Neural cell (in vitro differentiated cells): ENCODE data around the gene KIAA1549. TPM values are rescaled to one million over a fixed set of nuclear protein-coding genes. Genes with fewer than 3 reads are reported as not detected.

Experiments used
- H2AFZ ChIP-seq: fragments of 200-600, 300-800 bp; sonication (generic), shearing (Covaris generic); 2 replicates; pipeline ENCODE4 v1.6.0; 2014; ENCODE audit warnings: low read depth, mild to moderate bottlenecking, antibody characterized with exemption, low read length, moderate library complexity
- H3F3A ChIP-seq: fragments of 200-600 bp; shearing (Covaris generic); 2 replicates; pipeline ENCODE4 v1.6.1; 2016; ENCODE audit warnings: mild to moderate bottlenecking, moderate library complexity, mixed read lengths, antibody characterized with exemption, low read length; ENCODE audit not compliant: insufficient read depth, poor library complexity, severe bottlenecking
- H3K27ac ChIP-seq: fragments of 200-600, 300-800 bp; sonication (generic), shearing (Covaris generic); 2 replicates; pipeline ENCODE4 v1.5.1; 2014; ENCODE audit warnings: mild to moderate bottlenecking, low read length, moderate library complexity
- H3K27me3 ChIP-seq: fragments of 300-800, 200-600 bp; sonication (generic), shearing (Covaris generic); 2 replicates; pipeline ENCODE4 v1.6.0; 2014; ENCODE audit warnings: mild to moderate bottlenecking, low read depth, low read length, moderate library complexity; ENCODE audit not compliant: insufficient read depth
- H3K36me3 ChIP-seq: fragments of 300-800, 200-600 bp; sonication (generic), shearing (Covaris generic); 2 replicates; pipeline ENCODE4 v1.5.1; 2014; ENCODE audit warnings: mild to moderate bottlenecking, antibody characterized with exemption, low read length, moderate library complexity; ENCODE audit not compliant: insufficient read depth
- H3K4me2 ChIP-seq: fragments of 300-800, 200-600 bp; sonication (generic), shearing (Covaris generic); 2 replicates; pipeline ENCODE4 v1.6.0; 2014; ENCODE audit warnings: mild to moderate bottlenecking, low read length
- H3K4me3 ChIP-seq: fragments of 300-800, 200-600 bp; sonication (generic), shearing (Covaris generic); 2 replicates; pipeline ENCODE4 v1.5.1; 2014; ENCODE audit warnings: mild to moderate bottlenecking, low read length, moderate library complexity
- H3K79me2 ChIP-seq: fragments of 200-600 bp; shearing (Covaris generic); replicated peaks from 2 replicates; pipeline ENCODE4 v1.6.0; 2014; ENCODE audit warnings: mild to moderate bottlenecking, low read length, moderate library complexity; ENCODE audit not compliant: insufficient read depth
- H3K9ac ChIP-seq: fragments of 300-800, 200-600 bp; sonication (generic), shearing (Covaris generic); 2 replicates; pipeline ENCODE4 v1.6.1; 2016; ENCODE audit warnings: mild to moderate bottlenecking, low read length, mixed read lengths
- H3K9me2 ChIP-seq: fragments of 200-600 bp; shearing (Covaris generic); 2 replicates; pipeline ENCODE4 v1.6.1; 2016; ENCODE audit warnings: mild to moderate bottlenecking, low read length, mixed read lengths; ENCODE audit not compliant: insufficient read depth
- H3K9me3 ChIP-seq: fragments of 200-600, 300-800 bp; sonication (generic), shearing (Covaris generic); 2 replicates; pipeline ENCODE4 v1.6.1; 2016; ENCODE audit warnings: mild to moderate bottlenecking, mixed run types, low read length, moderate library complexity, mixed read lengths
- H4K20me1 ChIP-seq: fragments of 200-600 bp; shearing (Covaris generic); 2 replicates; pipeline ENCODE4 v1.6.1; 2016; ENCODE audit warnings: mild to moderate bottlenecking, mixed run types; ENCODE audit not compliant: insufficient read depth
- EP300 ChIP-seq: fragments of 450-650 bp; conservative IDR thresholded peaks from 2 replicates; pipeline ENCODE4 v1.6.1; 2014; ENCODE audit warnings: antibody characterized with exemption, mild to moderate bottlenecking, moderate library complexity; ENCODE audit not compliant: poor library complexity, severe bottlenecking
- EZH2 ChIP-seq: fragments of 200-600, 300-800 bp; shearing (Covaris generic), sonication (generic); IDR thresholded peaks from 2 replicates; pipeline ENCODE4 v1.6.1; 2014; ENCODE audit warnings: antibody characterized with exemption, low read length, borderline replicate concordance, mild to moderate bottlenecking; ENCODE audit not compliant: insufficient read depth, poor library complexity, severe bottlenecking
- MXI1 ChIP-seq: fragments of 450-650 bp; conservative IDR thresholded peaks from 2 replicates; pipeline ENCODE4 v1.6.1; 2014; ENCODE audit warnings: antibody characterized with exemption, mild to moderate bottlenecking; ENCODE audit not compliant: poor library complexity, severe bottlenecking
- POLR2AphosphoS5 ChIP-seq: IDR thresholded peaks from 2 replicates; pipeline ENCODE4 v1.6.1; 2012
- RAD21 ChIP-seq: fragments of 450-650 bp; conservative IDR thresholded peaks from 2 replicates; pipeline ENCODE4 v1.6.1; 2014; ENCODE audit warnings: antibody characterized with exemption, mild to moderate bottlenecking, moderate library complexity
- SMC3 ChIP-seq: fragments of 450-650 bp; conservative IDR thresholded peaks from 2 replicates; pipeline ENCODE4 v1.6.1; 2014; ENCODE audit warnings: antibody characterized with exemption, mild to moderate bottlenecking, moderate library complexity; ENCODE audit not compliant: poor library complexity
- TAF1 ChIP-seq: IDR thresholded peaks from 2 replicates; pipeline ENCODE4 v1.6.1; 2012; ENCODE audit warnings: low read depth
- polyA plus RNA-seq: library from polyadenylated mRNA; depleted of rRNA; stranded (reverse); fragments of >200 nt; gene quantifications from 2 replicates; pipeline ENCODE4 v1.2.3, GENCODE V29; 2014
- TF ChIP-seq, protein P1 (sequence below): fragments of 450-650 bp; IDR thresholded peaks from 2 replicates; pipeline ENCODE4 v1.5.1; 2014; ENCODE audit warnings: antibody characterized with exemption, mild to moderate bottlenecking, moderate library complexity; ENCODE audit not compliant: poor library complexity, severe bottlenecking
- TF ChIP-seq, protein P2 (sequence below): IDR thresholded peaks from 2 replicates; pipeline ENCODE4 v1.6.1; 2012; ENCODE audit warnings: borderline replicate concordance

Gene KIAA1549
- polyA plus RNA-seq, 1 donor from 2014 or later: 14.1 TPM

DNA sequence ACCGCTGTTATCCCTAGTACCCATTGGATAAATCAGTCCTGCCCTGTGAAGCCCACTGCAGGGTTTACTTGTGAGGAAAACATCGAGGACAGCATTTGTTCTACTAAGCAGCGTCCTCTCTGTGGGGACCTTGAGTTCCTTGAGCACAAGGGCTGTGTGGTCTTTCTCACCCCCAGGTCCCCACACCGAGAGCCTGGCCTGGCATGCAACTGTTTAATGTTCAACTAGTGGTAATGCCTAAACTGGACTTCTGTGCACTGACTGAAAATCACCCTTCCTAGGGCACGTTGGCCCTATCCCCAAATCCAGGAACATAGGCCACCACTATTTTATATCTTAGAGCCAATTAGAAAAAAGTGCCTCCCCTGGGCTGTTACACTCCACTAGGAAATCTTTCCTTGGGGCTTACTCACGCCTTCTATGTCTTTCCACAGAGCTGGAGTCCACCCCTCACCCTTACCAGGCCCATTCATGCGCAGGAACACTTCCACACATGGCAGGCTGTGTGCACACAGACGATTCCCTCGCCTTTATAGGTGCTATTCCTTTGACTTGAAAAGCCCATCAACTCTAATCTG lies 185.1 kb downstream of the KIAA1549 start:
- Histone ChIP-seq H3K79me2 (no peaks in the 10 kb centered on the region), H3K9me3 (no peaks in the 10 kb centered on the region), H3K9ac (no peak overlapping the region), H3F3A (no peaks in the 10 kb centered on the region), H2AFZ (no peak overlapping the region), H3K36me3 (no peaks in the 10 kb centered on the region), H3K27me3 (no peaks in the 10 kb centered on the region), H3K4me3 (no peak overlapping the region), H3K4me2 (no peak overlapping the region), H3K9me2 (no peaks in the 10 kb centered on the region), H3K27ac (no peak overlapping the region), H4K20me1 (no peaks in the 10 kb centered on the region)
- TF ChIP-seq RAD21: no peak
- TF ChIP-seq EP300: no peak
- TF ChIP-seq TAF1: no peak
- TF ChIP-seq, protein P1, sequence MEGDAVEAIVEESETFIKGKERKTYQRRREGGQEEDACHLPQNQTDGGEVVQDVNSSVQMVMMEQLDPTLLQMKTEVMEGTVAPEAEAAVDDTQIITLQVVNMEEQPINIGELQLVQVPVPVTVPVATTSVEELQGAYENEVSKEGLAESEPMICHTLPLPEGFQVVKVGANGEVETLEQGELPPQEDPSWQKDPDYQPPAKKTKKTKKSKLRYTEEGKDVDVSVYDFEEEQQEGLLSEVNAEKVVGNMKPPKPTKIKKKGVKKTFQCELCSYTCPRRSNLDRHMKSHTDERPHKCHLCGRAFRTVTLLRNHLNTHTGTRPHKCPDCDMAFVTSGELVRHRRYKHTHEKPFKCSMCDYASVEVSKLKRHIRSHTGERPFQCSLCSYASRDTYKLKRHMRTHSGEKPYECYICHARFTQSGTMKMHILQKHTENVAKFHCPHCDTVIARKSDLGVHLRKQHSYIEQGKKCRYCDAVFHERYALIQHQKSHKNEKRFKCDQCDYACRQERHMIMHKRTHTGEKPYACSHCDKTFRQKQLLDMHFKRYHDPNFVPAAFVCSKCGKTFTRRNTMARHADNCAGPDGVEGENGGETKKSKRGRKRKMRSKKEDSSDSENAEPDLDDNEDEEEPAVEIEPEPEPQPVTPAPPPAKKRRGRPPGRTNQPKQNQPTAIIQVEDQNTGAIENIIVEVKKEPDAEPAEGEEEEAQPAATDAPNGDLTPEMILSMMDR: no peak
- TF ChIP-seq SMC3: no peak

DNA sequence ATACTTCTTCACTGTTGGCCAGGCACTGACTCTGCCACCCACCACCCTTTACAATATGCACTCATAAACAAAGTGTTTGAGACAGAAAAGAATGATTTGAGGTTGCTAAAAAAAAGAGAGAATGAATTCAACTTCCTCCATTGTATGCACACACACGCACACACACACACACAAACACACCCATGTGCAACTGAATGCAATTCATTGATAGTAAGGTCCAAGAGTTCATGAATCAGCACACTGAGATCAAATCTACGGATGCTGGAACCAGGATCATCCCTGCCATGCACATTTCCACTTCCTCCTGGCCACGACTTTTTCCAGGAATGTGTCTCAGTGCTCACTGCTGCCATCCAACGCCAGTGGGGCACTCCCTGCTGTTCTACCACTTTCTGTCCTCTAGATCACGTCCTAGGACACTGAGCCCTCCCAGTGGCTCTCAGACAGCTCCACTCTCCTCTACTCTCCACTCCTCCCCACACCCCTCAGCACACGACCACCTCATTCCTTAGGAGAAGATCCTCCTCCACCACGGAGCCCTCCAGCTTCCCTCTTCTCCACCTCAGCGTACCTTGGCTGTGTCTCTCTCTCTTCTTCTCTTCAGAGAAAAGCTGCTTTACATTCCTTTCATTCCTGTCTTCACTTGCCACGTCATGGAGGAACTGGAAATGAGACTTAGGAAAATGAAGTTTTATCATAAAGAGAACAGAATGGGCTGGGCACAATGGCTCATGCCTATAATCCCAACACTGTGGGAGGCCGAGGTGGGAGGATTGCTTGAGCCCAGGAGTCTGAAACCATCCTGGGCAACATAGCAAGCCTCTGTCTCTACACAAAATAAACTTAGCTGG lies 195.4 kb downstream of the KIAA1549 start:
- Histone ChIP-seq H3K36me3 (no peaks in the 10 kb centered on the region), H3K9me2 (no peaks in the 10 kb centered on the region), H3F3A (no peaks in the 10 kb centered on the region), H2AFZ (no peak overlapping the region), H3K9me3 (no peaks in the 10 kb centered on the region), H3K9ac (no peak overlapping the region), H4K20me1 (no peaks in the 10 kb centered on the region), H3K27ac (no peak overlapping the region), H3K79me2 (no peaks in the 10 kb centered on the region), H3K27me3 (no peaks in the 10 kb centered on the region), H3K4me3 (no peak overlapping the region), H3K4me2 (no peak overlapping the region)
- TF ChIP-seq TAF1: no peak
- TF ChIP-seq, protein P2, sequence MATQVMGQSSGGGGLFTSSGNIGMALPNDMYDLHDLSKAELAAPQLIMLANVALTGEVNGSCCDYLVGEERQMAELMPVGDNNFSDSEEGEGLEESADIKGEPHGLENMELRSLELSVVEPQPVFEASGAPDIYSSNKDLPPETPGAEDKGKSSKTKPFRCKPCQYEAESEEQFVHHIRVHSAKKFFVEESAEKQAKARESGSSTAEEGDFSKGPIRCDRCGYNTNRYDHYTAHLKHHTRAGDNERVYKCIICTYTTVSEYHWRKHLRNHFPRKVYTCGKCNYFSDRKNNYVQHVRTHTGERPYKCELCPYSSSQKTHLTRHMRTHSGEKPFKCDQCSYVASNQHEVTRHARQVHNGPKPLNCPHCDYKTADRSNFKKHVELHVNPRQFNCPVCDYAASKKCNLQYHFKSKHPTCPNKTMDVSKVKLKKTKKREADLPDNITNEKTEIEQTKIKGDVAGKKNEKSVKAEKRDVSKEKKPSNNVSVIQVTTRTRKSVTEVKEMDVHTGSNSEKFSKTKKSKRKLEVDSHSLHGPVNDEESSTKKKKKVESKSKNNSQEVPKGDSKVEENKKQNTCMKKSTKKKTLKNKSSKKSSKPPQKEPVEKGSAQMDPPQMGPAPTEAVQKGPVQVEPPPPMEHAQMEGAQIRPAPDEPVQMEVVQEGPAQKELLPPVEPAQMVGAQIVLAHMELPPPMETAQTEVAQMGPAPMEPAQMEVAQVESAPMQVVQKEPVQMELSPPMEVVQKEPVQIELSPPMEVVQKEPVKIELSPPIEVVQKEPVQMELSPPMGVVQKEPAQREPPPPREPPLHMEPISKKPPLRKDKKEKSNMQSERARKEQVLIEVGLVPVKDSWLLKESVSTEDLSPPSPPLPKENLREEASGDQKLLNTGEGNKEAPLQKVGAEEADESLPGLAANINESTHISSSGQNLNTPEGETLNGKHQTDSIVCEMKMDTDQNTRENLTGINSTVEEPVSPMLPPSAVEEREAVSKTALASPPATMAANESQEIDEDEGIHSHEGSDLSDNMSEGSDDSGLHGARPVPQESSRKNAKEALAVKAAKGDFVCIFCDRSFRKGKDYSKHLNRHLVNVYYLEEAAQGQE: no peak
- TF ChIP-seq MXI1: no peak
- TF ChIP-seq RAD21: no peak
- TF ChIP-seq SMC3: no peak
- TF ChIP-seq EZH2: no peak
- no peak for TF ChIP-seq EP300
- TF ChIP-seq, protein P1: no peak
- TF ChIP-seq POLR2AphosphoS5: no peak
